ENCODE measurements around the gene MEIG1. TPM values are rescaled to one million over a fixed set of nuclear protein-coding genes. Genes with fewer than 3 reads are reported as not detected.
"Not testable (repeated sequence)": the region's sequence is repeated elsewhere in the genome, so short reads cannot be mapped to it uniquely, and the experiment has no call there.

The MEIG1 gene
- total RNA-seq, 1 donor from 2014 or later = not detected

DNA sequence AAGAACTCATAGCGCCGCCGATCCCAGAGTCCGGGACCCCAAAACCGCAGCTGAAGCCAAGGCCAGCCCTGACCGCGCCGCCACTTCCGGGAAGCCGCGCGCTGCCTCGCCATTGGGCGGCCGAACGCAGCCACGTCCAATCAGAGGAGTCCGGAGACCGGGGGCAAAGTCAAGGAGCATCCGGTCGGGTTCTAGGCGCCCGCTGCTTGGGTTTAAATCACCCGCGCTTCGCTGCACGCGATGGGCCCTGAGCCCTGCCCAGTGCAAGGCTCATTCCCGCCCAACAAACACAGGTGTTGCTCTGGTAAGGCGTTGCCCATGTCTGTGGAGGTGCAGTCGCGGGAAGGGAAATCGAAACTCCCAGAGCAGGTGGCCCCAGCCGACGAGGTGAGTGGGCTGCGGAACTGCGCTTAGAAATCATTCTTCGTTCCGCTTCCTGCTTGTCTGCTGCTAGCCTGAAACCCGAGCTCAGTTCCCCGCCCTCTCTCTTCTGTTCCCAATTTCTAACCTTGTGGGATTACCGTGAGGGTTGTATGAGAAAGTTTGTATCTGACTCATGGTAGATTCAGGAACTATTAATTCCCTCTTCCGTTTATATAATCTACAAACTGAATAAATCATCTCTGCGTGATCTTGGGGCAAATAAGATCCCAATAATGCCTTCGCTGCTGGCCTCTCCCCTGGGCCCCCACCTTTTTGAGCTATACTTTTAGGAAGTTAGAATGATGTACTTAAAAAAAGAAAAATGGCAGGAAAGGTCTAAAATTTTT lies 5.0 kb upstream of the MEIG1 start, which contains the start of gene DCLRE1C:
TSS of gene DCLRE1C (minus strand) at position 96 of the 770 bp plus-strand sequence. CDS start at position 10, 86 bp downstream.
- FAIRE-seq (no peak), DNase-seq (ENCODE audit: low spot score in 2 of 2) (peak; percentile 84 to 91)

DNA sequence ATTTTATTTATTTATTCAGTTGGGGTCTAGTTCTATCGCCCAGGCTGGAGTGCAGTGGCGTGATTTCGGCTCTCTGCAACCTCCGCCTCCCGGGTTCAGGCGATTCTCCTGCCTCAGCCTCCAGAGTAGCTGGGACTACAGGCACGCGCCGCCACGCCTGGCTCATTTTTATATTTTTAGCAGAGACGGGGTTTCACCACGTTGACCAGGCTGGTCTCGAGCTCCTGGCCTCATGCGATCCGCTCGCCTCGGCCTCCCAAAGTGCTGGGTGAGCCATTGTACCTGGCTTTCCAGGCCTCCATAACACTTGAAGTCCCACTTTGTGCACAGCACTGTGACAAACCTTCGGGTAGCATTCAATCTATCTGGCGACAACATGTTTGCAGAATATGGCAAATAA lies 4.3 kb upstream of the MEIG1 start:
- DNase-seq (ENCODE audit: low spot score in 2 of 2) = no peak
- no peak for FAIRE-seq

DNA sequence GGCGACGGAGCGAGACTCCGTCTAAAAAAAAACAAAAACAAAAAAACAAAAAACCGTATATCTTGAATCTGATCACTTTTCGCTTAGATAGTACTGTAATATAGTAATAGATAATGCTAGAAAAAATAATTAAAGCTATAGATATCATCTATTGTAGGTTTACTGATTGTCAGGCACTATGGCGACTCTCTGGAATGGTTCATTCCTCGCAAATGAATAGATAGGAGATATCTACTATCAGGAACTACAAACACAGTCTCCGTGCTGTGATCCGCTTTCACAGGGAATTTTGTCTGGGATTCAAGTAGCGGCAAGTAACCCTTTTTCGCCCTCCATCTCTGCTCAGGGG lies 342 bp upstream of the MEIG1 start:
- no peak for FAIRE-seq
- no peak for DNase-seq (ENCODE audit: low spot score in 2 of 2)

DNA sequence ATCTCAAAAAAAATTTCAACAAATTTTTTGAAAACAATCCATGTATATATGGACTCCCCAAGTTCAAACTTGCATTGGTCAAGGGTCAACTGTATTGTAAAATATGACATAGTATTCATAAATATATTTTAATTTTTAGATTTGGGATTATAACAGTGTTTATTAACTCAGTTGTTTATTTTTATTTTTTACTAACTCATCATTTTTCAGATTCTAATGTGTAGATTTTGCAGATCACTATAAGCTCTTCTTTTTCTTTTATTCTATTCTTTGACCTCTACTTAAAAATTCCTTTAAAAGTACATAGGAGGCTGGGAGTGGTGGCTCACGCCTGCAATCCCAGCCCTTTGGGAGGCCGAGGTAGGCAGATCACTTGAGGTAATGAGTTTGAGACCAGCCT lies 8.7 kb downstream of the MEIG1 start:
- FAIRE-seq (no peak), DNase-seq (ENCODE audit: low spot score in 2 of 2) (no peak)

DNA sequence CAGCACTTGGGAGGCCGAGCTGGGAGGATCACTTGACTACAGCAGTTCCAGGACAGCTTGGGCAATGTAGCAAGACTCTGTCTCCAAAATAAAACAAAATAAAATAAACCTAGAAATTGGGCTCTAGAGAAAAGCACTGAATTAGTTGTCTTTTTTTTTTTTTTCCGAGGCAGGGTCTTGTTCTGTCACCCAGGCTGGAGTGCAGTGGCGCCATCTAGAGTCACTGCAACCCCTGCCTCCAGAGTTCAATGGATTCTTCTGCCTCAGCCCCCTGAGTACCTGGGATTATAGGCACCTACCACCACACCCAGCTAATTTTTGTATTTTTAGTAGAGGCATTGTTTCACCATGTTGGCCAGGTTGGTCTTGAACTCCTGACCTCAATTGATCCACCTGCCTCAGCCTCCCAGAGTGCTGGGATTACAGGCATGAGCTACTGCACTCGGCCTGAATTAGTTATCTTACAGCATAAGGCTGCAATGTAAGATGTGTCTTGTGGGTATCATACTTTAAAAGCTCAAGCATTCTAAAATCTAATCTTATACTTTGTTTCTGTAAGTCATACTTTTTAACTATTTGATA lies 12.8 kb downstream of the MEIG1 start:
- FAIRE-seq (no peak), DNase-seq (ENCODE audit: low spot score in 2 of 2) (no peak)

DNA sequence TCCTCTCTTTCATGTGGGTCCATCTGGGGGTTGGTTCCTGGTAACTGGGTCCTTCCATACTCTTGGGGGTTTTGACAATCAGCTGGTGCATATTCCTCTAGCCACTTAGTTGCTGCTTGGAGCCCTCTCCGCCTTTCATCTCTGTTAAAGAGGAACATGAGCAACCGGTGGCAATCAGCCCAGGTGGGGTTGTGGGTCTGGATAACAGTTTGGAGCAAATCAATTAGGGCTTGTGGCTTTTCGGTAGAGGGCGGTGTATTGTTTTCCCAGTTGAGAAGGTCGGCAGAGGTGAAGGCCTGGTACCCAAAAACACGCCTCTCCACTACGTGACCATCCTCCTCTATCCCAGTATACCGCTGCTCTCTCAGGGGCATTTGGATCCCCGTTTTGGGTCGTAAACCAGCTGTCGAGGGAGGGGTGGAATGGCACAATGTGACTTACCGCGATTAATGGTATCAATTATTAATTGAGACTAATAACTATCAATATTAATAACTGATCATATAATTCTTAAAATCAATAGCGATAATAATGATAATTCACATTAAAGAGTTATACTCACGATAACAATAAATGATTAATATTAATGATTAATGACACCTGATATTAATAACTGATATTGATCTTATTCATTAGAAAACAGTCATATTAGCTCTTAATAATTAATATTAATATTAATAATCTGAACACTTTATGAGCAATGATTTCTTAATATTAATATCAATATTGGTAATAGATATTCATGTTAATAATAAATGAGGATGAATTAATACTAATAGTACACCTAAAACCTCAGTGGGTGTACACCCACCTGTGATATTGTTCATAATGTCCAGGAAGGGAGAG lies 15.2 kb downstream of the MEIG1 start:
- not testable (repeated sequence) for DNase-seq (ENCODE audit: low spot score in 2 of 2)
- FAIRE-seq = peak; percentile 92

DNA sequence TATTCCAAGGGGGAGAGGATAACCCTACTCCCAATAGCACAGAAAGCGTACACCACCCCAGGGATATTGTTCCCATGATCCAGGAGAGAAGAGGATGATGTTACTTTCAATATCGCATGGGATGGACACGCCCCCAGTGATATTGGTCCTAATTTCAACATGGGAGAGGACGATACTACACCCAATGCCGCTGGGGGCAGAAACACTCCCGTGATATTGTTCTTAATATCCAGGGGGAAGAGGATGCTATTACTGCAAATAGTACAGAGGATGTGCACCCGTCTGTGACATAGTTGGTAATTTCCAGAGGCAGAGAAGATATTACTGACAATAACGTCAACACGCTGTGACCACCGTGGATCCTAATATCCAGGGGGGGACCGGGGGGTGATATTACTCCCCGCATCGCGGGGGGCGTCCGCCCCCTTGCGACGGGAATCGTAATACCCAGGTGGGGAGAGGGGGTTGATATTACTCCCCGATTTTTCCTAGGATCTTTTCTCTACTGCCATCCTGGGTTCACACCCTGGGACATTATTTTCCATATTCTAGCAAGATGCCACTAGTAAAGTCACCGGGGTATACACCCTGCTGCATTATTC lies 16.6 kb downstream of the MEIG1 start:
- DNase-seq (ENCODE audit: low spot score in 2 of 2) = no peak

DNA sequence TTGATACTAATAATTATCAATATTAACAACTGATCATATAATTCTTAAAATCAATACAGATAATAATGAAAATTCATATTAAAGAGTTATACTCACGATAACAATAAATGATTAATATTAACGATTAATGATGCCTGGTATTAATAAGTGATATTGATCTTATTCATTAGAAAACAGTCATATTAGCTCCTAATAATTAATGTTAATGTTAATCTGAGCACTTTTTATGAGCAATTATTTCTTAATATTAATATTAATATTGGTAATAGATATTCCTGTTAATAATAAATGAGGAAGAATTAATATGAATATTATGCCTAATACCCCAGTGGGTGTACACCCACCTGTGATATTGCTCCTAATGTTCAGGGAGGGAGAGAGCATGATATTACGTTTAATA lies 23.6 kb downstream of the MEIG1 start:
- DNase-seq (ENCODE audit: low spot score in 2 of 2) (no peak), FAIRE-seq (peak; percentile 55)

More for the DNA sequence above, 16.6 kb downstream of the MEIG1 start:
- no peak for FAIRE-seq

DNA sequence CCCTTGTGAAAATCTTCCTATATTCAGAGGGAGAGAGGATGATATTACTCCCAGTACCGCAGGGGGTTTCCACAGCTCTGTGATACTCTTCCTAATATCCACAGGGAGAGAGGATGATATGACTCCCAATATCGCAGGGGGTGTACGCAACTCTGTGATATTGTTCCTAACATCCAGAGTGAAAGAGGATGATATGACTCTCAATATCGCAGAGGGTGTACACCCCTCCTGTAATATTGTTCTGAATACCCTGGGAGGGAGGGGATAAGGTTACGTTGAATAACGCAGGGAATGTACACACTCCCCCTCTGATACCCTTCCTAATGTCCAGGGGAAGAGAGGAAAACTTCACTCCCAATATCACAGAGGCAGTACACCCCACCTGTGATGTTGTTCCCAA lies 30.4 kb downstream of the MEIG1 start:
- FAIRE-seq; DNase-seq (ENCODE audit: low spot score in 2 of 2): not testable (repeated sequence)

DNA sequence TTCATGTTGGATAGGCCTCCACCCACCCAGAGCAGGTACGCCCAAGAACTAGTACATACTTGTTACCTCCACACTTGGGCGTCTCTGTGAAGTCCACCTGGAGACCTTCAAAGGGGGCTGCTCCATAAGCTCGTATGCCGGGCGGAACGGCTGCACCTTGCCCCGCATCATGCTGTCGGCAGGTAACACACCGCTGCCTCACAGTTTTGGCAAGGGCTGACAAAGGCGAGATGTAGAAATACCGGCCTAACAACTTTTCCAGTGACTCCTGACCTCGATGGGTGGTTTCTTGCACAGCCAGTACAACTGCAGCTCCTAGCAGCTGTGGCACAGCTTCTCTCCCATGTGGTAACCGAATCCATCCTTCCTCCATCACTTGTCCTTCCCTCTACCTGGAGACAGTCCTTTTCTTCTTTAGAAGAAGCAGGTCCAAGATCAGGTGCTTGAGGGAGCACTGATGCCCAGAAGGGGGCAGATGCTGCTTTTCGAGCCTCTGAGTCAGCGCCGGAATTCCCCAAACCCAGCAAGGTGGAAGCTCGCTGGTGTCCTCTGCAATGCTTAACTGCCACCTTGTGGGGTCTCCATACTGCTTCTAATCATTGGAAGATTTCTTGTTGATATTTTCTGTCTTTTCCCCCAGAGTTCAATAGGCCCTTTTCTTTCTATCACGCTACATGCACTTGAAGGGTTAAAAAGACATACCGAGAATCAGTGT lies 32.0 kb downstream of the MEIG1 start:
- not testable (repeated sequence) for FAIRE-seq; DNase-seq (ENCODE audit: low spot score in 2 of 2)

DNA sequence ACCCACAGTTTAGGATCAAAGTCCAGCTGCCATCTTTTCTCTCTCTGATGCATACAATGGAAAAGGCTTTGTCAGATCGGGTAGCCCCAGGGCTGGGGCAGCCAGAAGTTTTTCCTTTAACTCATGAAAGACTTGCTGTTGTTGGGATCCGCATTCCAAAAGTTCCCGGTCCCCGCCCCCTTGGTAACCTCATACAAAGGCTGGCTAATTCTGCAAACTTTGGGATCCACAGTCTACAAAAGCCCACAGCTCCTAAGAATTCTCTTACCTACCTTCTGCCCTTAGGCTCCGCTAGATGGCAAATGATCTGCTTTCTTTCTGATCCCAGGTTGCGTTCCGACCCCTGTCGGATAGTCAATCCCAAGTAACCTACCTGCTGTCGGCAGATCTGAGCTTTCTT lies 33.1 kb downstream of the MEIG1 start:
- FAIRE-seq; DNase-seq (ENCODE audit: low spot score in 2 of 2): not testable (repeated sequence)

DNA sequence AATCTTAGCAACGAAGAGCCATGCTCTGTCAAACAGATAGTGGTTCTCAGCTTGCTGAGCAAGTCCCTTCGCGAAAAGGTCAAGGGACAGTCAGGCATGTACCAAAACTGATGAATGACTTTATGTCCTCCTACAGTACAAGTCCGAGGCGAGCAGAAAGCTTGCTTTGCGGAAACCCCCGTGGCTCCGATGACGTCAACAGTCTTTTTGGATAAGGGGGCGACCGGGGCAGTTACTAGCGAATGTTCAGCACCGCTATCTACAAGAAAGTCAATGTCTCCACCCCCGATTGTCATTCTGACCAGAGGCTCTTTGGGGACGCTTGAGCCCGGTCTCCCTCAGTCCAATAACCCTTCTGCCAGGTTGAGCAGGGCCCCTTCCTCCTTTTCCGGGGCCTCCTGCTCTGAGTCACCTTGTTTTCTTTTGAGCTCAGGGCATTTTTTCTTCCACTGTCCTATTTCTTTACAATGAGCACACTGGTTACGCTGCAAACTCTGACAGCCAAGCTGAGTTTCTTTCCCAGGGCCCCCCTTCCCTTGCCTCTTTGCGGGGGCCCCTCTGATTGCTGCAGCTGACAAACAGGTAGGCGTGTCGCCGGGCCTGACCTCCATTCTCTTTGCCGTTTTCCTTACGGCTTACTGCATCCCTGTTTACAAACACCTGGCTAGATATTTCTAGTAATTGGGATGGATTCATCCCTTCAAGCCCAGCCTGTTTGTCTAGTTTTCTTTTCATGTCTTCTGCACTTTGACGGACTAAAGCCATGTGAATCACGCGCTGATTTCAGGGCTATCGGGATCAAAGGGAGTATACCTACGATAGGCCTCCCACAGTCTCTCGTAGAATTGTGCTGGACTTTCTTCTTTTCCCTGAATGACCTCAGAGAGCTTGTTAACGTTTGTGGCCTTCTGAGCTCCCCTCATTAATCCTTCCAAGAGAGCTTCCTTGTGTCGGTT lies 34.6 kb downstream of the MEIG1 start:
- FAIRE-seq; DNase-seq (ENCODE audit: low spot score in 2 of 2): not testable (repeated sequence)

DNA sequence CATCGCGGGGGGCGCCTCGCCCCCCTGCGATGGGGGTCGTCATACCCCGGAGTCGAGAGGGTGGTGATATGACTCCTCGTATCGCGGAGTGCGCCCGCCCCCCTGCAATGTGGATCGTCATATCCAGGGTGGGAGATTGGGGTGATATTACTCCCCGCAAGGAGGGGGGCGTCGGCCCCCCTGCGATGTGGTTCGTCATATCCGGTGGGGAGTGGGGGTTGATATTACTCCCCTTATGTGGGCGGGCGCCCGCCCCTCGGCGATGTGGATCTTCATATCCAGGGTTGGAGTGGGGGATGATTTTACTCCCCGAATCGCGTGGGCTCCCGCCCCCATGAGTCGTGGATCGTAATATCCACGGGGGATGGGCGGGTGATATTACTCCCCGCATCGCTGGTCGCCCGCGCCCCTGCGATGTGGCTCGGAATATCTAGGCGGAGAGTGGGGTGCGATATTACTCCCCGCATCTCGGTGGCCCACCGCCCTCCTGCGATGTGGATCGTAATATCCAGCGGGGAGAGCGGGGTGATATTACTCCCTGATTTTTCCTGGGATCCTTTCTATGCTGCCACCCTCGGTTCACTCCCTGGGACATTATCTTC lies 36.9 kb downstream of the MEIG1 start:
- DNase-seq (ENCODE audit: low spot score in 2 of 2) (no peak), FAIRE-seq (no peak)

DNA sequence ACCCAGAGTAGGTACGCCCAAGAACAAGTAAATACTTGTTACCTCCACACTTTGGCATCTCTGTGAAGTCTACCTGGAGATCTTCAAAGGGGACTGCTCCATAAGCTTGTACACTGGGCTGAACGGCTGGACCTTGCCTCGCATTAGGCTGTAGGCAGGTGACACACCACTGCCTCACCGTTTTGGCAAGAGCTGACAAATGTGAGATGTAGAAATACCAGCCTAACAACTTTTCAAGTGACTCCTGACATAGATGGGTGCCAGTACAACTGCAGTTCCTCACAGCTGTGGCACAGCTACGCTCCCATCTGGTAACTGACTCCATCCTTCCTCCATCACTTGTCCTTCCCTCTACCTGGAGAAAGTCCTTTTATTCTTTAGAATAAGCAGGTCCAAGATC lies 54.3 kb downstream of the MEIG1 start:
- DNase-seq (ENCODE audit: low spot score in 2 of 2); FAIRE-seq: not testable (repeated sequence)

DNA sequence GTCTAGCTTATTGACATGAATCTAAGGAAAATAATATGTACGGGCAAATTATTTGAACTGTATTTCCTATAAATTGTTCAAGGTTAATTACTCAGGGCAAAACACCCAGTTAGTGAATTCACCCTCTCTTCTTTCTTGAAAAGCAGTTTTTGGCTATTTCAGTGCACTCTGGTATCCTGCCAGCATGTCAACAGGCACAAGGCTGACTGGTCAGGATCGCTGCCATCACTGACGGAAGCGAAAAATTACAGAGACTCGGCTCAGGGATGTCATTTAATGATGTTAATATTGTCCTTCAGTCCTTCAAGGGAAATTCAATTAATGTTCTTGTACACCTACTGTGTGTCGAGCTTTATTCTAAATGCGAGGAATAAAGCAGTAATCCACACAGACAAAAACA lies 56.3 kb downstream of the MEIG1 start:
- FAIRE-seq = no peak
- DNase-seq (ENCODE audit: low spot score in 2 of 2) = no peak

DNA sequence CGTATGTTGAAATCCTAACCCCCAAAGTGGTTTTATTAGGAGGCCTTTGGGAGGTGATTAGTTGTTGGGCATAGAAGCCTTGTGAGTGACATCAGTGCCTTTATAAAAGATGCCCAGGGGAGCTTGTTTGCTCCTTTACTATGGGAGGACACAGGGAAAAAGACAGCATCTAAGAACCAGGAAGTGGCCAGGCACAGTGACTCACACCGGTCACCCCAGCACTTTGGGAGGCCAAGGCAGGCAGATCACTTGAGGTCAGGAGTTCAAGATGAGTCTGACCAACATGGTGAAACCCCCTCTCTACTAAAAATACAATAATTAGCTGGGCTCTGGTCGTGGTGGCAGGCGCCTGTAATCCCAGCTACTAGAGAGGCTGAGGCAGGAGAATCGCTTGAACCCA lies 61.8 kb downstream of the MEIG1 start:
- not testable (repeated sequence) for DNase-seq (ENCODE audit: low spot score in 2 of 2); FAIRE-seq

Data from frontal cortex (tissue), 4 donors.